ENCODE measurements around the gene CD300A. TPM values are rescaled to one million over a fixed set of nuclear protein-coding genes. Genes with fewer than 3 reads are reported as not detected.
A peak's percentile ranks its signal among the peaks of the same experiment; 100 is the strongest.

CD300A gene
- total RNA-seq = 2.4 TPM
- long read RNA-seq, partial matches to known transcripts = 0 of 3 reads
- long read RNA-seq, other reads (novel, unspliced or antisense) = 1 of 3 reads

GRCh38 chr17:74466111-74466827 is at the start of gene CD300A:
CD300A (plus strand) TSS chr17:74466634; CDS start chr17:74466704, 70 bp downstream.
- peak; percentile 87 for DNase-seq (ENCODE audit: missing footprints)
- intact Hi-C loops (cut with DNase I) = no loop called here
- ATAC-seq = peak; percentile 32

GRCh38 chr17:74417178-74418045 is 49.0 kb upstream of the CD300A start:
- ATAC-seq = no peak
- intact Hi-C loops (cut with DNase I) = no loop called here
- no peak for DNase-seq (ENCODE audit: missing footprints)

- no peak for ATAC-seq
- DNase-seq (ENCODE audit: missing footprints) = no peak
- intact Hi-C loops (cut with DNase I) = no loop called here
Observed at GRCh38 chr17:74419928-74420411, 46.5 kb upstream of the CD300A start.

GRCh38 chr17:74424117-74424516 is 42.3 kb upstream of the CD300A start:
- intact Hi-C loops (cut with DNase I) = no loop called here
- DNase-seq (ENCODE audit: missing footprints) (no peak), ATAC-seq (no peak)

GRCh38 chr17:74424657-74425056 is 41.8 kb upstream of the CD300A start:
- DNase-seq (ENCODE audit: missing footprints) (no peak), ATAC-seq (peak; percentile 76)
- intact Hi-C loops (cut with DNase I) = loop anchor here (5.0 kb wide), 1 partner anchor 42 kb away; no protein-coding TSS in a partner anchor

GRCh38 chr17:74426551-74427047 is 39.8 kb upstream of the CD300A start:
- no peak for ATAC-seq
- intact Hi-C loops (cut with DNase I) = loop anchor here (5.0 kb wide), 1 partner anchor 44 kb away; no protein-coding TSS in a partner anchor
- DNase-seq (ENCODE audit: missing footprints) = no peak

- peak; percentile 56 for DNase-seq (ENCODE audit: missing footprints)
- intact Hi-C loops (cut with DNase I) = loop anchor here (5.0 kb wide), 1 partner anchor 45 kb away; no protein-coding TSS in a partner anchor
- ATAC-seq = no peak
Observed at GRCh38 chr17:74427048-74427762, 39.2 kb upstream of the CD300A start.

GRCh38 chr17:74427763-74428153 is 38.7 kb upstream of the CD300A start:
- ATAC-seq = no peak
- no peak for DNase-seq (ENCODE audit: missing footprints)
- intact Hi-C loops (cut with DNase I) = loop anchor here (5.0 kb wide), 1 partner anchor 45 kb away; no protein-coding TSS in a partner anchor

GRCh38 chr17:74429604-74430384 is 36.6 kb upstream of the CD300A start:
- peak; percentile 68 for DNase-seq (ENCODE audit: missing footprints)
- intact Hi-C loops (cut with DNase I) = loop anchor here (5.0 kb wide), 2 partner anchors 47 to 217 kb away; partner anchors contain the start of gene TTYH2
- peak; percentile 41 for ATAC-seq

GRCh38 chr17:74430385-74430705 is 36.1 kb upstream of the CD300A start:
- intact Hi-C loops (cut with DNase I) = loop anchor here (5.0 kb wide), 1 partner anchor 218 kb away; the partner anchor contains the start of gene TTYH2
- DNase-seq (ENCODE audit: missing footprints) = peak; percentile 62

GRCh38 chr17:74430706-74431567 is 35.5 kb upstream of the CD300A start:
- intact Hi-C loops (cut with DNase I) = loop anchor here (5.0 kb wide), 1 partner anchor 219 kb away; the partner anchor contains the start of gene TTYH2
- ATAC-seq (peak; percentile 70), DNase-seq (ENCODE audit: missing footprints) (peak; percentile 91)

More at GRCh38 chr17:74430385-74430705, 36.1 kb upstream of the CD300A start:
- no peak for ATAC-seq

GRCh38 chr17:74431568-74432423 is 34.6 kb upstream of the CD300A start, which contains the start of gene GPRC5C:
GPRC5C (plus strand) TSS chr17:74432088; CDS start chr17:74439777, 7,689 bp downstream.
- DNase-seq (ENCODE audit: missing footprints) = peak; percentile 80
- ATAC-seq = peak; percentile 59
- intact Hi-C loops (cut with DNase I) = loop anchor here (2.0 to 5.0 kb wide), 2 partner anchors 21 to 219 kb away; partner anchors contain the start of gene TTYH2

- intact Hi-C loops (cut with DNase I) = loop anchor here (2.0 to 5.0 kb wide), 2 partner anchors 20 to 220 kb away; partner anchors contain the start of gene TTYH2
Observed at GRCh38 chr17:74432424-74432690, 34.1 kb upstream of the CD300A start.

GRCh38 chr17:74432766-74433391 is 33.6 kb upstream of the CD300A start:
- intact Hi-C loops (cut with DNase I) = loop anchor here (2.0 to 5.0 kb wide), 2 partner anchors 20 to 221 kb away; partner anchors contain the start of gene TTYH2
- no peak for ATAC-seq
- no peak for DNase-seq (ENCODE audit: missing footprints)

More at GRCh38 chr17:74432424-74432690, 34.1 kb upstream of the CD300A start:
- DNase-seq (ENCODE audit: missing footprints) (no peak), ATAC-seq (no peak)

All from Right ventricle myocardium inferior (tissue), 1 donor.